Right forelimb (tissue), 1 donor: ENCODE results near the gene ARHGEF38.

Experiments used
- DNase-seq: peaks from one replicate; pipeline ENCODE4 v3.0.0-alpha.2; 2018

Gene ARHGEF38

GRCh38 chr4:105551965-105552746 lies at the start of gene ARHGEF38:
Gene ARHGEF38, plus strand, starts transcription at chr4:105552620. Its CDS starts 146 bp downstream, at chr4:105552766.
- no peak for DNase-seq

GRCh38 chr4:105503484-105503883 lies 48.9 kb upstream of the ARHGEF38 start:
- no peak for DNase-seq

- DNase-seq, result no peak
These were observed 47.7 kb upstream of the ARHGEF38 start for GRCh38 chr4:105504744-105505143.

GRCh38 chr4:105509291-105509690 lies 43.1 kb upstream of the ARHGEF38 start:
- DNase-seq, result no peak

- no peak for DNase-seq
These were observed 42.7 kb upstream of the ARHGEF38 start for GRCh38 chr4:105509714-105510113.

- no peak for DNase-seq
These were observed 42.2 kb upstream of the ARHGEF38 start for GRCh38 chr4:105510245-105510644.

GRCh38 chr4:105520819-105521790 lies 31.3 kb upstream of the ARHGEF38 start:
- DNase-seq, result no peak

GRCh38 chr4:105526656-105527055 lies 25.8 kb upstream of the ARHGEF38 start:
- no peak for DNase-seq

GRCh38 chr4:105527081-105527480 lies 25.3 kb upstream of the ARHGEF38 start:
- DNase-seq, result no peak

GRCh38 chr4:105536601-105537000 lies 15.8 kb upstream of the ARHGEF38 start:
- no peak for DNase-seq

- DNase-seq, result no peak
These were observed 11.0 kb upstream of the ARHGEF38 start for GRCh38 chr4:105541420-105541819.

GRCh38 chr4:105542039-105542438 lies 10.4 kb upstream of the ARHGEF38 start:
- DNase-seq, result no peak

GRCh38 chr4:105543346-105543745 lies 9.1 kb upstream of the ARHGEF38 start:
- DNase-seq, result no peak

GRCh38 chr4:105543881-105544280 lies 8.5 kb upstream of the ARHGEF38 start:
- no peak for DNase-seq

- DNase-seq, result no peak
These were observed 7.7 kb upstream of the ARHGEF38 start for GRCh38 chr4:105544520-105545286.

GRCh38 chr4:105546086-105546485 lies 6.3 kb upstream of the ARHGEF38 start:
- DNase-seq, result no peak

GRCh38 chr4:105547769-105548168 lies 4.7 kb upstream of the ARHGEF38 start:
- DNase-seq, result no peak

GRCh38 chr4:105548483-105548882 lies 3.9 kb upstream of the ARHGEF38 start:
- no peak for DNase-seq

- DNase-seq, result no peak
These were observed 1.8 kb upstream of the ARHGEF38 start for GRCh38 chr4:105550641-105551040.

- no peak for DNase-seq
These were observed 3.0 kb downstream of the ARHGEF38 start for GRCh38 chr4:105555409-105555808.

- DNase-seq, result no peak
These were observed 3.8 kb downstream of the ARHGEF38 start for GRCh38 chr4:105556206-105556605.

GRCh38 chr4:105558277-105558676 lies 5.9 kb downstream of the ARHGEF38 start:
- DNase-seq, result no peak

GRCh38 chr4:105560421-105560848 lies 8.0 kb downstream of the ARHGEF38 start:
- no peak for DNase-seq
